ENCODE measurements around the gene LPAR1.

Gene LPAR1

GRCh38 chr9:110971234-110971633 is 67.0 kb downstream of the LPAR1 start:
- no peaks in the 10 kb centered on the region for H3K27me3 ChIP-seq
- DNase-seq, result no peak
- intact Hi-C loops (cut with DNase I; ENCODE audit: low total_unique reads), result no loop called here

GRCh38 chr9:110969971-110970386 is 68.3 kb downstream of the LPAR1 start:
- no peak for TF ChIP-seq CTCF (IDR thresholded peaks at IDR 0.05)
- Histone ChIP-seq H3K27ac (no peak overlapping the region), H3K36me3 (peaks cover 7 to 28% (median 17%) of the 10 kb centered on the region in 3 donors), H3K4me1 (peaks cover 0 to 21% (median 0%) of the 10 kb centered on the region in 4 donors), H3K27me3 (no peaks in the 10 kb centered on the region), H3K4me3 (no peak overlapping the region), H3K9me3 (no peaks in the 10 kb centered on the region)
- no peak for DNase-seq
- intact Hi-C loops (cut with DNase I; ENCODE audit: low total_unique reads), result no loop called here

More at GRCh38 chr9:110971234-110971633, 67.0 kb downstream of the LPAR1 start:
- Histone ChIP-seq H3K4me1 (peaks cover 0 to 33% (median 2%) of the 10 kb centered on the region in 4 donors), H3K9me3 (no peaks in the 10 kb centered on the region), H3K4me3 (no peak overlapping the region), H3K27ac (no peak overlapping the region), H3K36me3 (peaks cover 7 to 21% (median 8%) of the 10 kb centered on the region in 3 donors)
- TF ChIP-seq CTCF (IDR thresholded peaks at IDR 0.05), result no peak

- intact Hi-C loops (cut with DNase I; ENCODE audit: low total_unique reads), result no loop called here
- Histone ChIP-seq H3K4me3 (no peak overlapping the region), H3K36me3 (peaks cover 7 to 28% (median 17%) of the 10 kb centered on the region in 3 donors), H3K27me3 (no peaks in the 10 kb centered on the region), H3K27ac (no peak overlapping the region), H3K4me1 (peaks cover 0 to 8% (median 0%) of the 10 kb centered on the region in 4 donors), H3K9me3 (no peaks in the 10 kb centered on the region)
- no peak for DNase-seq
- TF ChIP-seq CTCF (IDR thresholded peaks at IDR 0.05), result no peak
These were observed 70.2 kb downstream of the LPAR1 start for GRCh38 chr9:110968096-110968495.

- Histone ChIP-seq H3K36me3 (peaks cover 7 to 32% (median 17%) of the 10 kb centered on the region in 3 donors), H3K4me3 (no peak overlapping the region), H3K9me3 (no peaks in the 10 kb centered on the region), H3K27me3 (no peaks in the 10 kb centered on the region), H3K4me1 (peaks cover 0 to 8% (median 0%) of the 10 kb centered on the region in 4 donors), H3K27ac (no peak overlapping the region)
- no peak for DNase-seq
- TF ChIP-seq CTCF (IDR thresholded peaks at IDR 0.05), result no peak
- intact Hi-C loops (cut with DNase I; ENCODE audit: low total_unique reads), result no loop called here
These were observed 71.1 kb downstream of the LPAR1 start for GRCh38 chr9:110967196-110967595.

- Histone ChIP-seq H3K4me1 (no peaks in the 10 kb centered on the region), H3K4me3 (no peak overlapping the region), H3K9me3 (peaks cover 4 to 9% (median 7%) of the 10 kb centered on the region in 3 donors), H3K27me3 (no peaks in the 10 kb centered on the region), H3K27ac (no peak overlapping the region), H3K36me3 (peaks cover 0 to 14% (median under 1%) of the 10 kb centered on the region in 3 donors)
- no peak for TF ChIP-seq CTCF (IDR thresholded peaks at IDR 0.05)
- DNase-seq, result no peak
- intact Hi-C loops (cut with DNase I; ENCODE audit: low total_unique reads), result no loop called here
These were observed 78.0 kb downstream of the LPAR1 start for GRCh38 chr9:110960288-110960687.

GRCh38 chr9:110958847-110959246 is 79.4 kb downstream of the LPAR1 start:
- TF ChIP-seq CTCF (IDR thresholded peaks at IDR 0.05), result no peak
- Histone ChIP-seq H3K9me3 (peaks cover 4 to 13% (median 11%) of the 10 kb centered on the region in 3 donors), H3K36me3 (peaks cover 0 to 14% (median 0%) of the 10 kb centered on the region in 3 donors), H3K27me3 (no peaks in the 10 kb centered on the region), H3K27ac (no peak overlapping the region), H3K4me3 (no peak overlapping the region), H3K4me1 (no peaks in the 10 kb centered on the region)
- intact Hi-C loops (cut with DNase I; ENCODE audit: low total_unique reads), result no loop called here
- DNase-seq, result no peak

Data from tibial artery (tissue), 4 donors.